Kasumi-1 (cell line): ENCODE data around the gene ADI1.
A peak's percentile ranks its signal among the peaks of the same experiment; 100 is the strongest.
"Not testable (repeated sequence)": the region's sequence is repeated elsewhere in the genome, so short reads cannot be mapped to it uniquely, and the experiment has no call there.

Source experiments
- DNase-seq, 2 experiments: peaks; one replicate each; lab custom pipeline; 2025; lab: John Stamatoyannopoulos, UW

ADI1 gene

GRCh38 chr2:3462493-3463104 lies 56.7 kb downstream of the ADI1 start:
- DNase-seq = no peak

GRCh38 chr2:3461801-3462492 lies 57.4 kb downstream of the ADI1 start:
- DNase-seq = peak; percentile 57 to 68

- no peak for DNase-seq
Measured at GRCh38 chr2:3460831-3461800, 58.2 kb downstream of the ADI1 start.

GRCh38 chr2:3460156-3460555 lies 59.2 kb downstream of the ADI1 start:
- DNase-seq = no peak

- DNase-seq = no peak
Measured at GRCh38 chr2:3459185-3460015, 59.9 kb downstream of the ADI1 start.

DNA sequence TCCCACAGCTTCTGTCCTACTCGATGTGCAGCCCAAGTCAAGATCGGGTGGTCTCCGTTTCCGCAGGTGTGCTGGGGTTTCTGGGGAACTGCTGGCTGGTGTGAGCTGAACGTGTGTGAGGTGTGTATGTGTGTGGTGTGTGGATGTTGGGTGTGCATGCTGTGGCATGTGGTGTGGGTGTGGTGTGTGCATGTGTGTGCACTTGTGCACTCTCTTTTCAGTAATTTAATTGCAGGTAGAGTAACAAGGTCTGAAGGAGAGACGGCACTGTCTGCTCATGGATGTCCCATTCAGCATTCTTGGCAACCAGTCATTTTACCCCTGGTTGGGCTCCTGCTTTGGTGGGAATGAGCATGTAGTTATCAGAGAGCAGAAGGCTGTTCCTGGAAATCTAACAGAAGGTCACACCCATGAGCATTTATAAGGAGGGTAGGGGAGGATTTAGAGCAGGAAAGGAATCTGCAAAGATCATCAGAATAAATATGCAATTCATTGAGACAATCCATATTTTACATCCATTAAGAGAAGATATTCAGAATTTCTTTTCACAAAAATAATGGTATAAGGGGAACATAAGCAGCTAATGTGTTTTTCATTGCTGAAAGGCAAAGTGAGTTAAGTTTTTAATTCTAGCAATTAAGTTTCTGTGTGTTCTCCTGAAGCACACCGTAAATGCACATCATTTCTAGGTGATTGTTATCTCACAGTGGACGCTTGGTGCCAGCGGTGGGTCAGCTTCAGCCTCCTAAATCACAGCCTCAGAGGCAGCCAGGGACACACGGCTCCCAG lies 60.7 kb downstream of the ADI1 start:
- DNase-seq = no peak

DNA sequence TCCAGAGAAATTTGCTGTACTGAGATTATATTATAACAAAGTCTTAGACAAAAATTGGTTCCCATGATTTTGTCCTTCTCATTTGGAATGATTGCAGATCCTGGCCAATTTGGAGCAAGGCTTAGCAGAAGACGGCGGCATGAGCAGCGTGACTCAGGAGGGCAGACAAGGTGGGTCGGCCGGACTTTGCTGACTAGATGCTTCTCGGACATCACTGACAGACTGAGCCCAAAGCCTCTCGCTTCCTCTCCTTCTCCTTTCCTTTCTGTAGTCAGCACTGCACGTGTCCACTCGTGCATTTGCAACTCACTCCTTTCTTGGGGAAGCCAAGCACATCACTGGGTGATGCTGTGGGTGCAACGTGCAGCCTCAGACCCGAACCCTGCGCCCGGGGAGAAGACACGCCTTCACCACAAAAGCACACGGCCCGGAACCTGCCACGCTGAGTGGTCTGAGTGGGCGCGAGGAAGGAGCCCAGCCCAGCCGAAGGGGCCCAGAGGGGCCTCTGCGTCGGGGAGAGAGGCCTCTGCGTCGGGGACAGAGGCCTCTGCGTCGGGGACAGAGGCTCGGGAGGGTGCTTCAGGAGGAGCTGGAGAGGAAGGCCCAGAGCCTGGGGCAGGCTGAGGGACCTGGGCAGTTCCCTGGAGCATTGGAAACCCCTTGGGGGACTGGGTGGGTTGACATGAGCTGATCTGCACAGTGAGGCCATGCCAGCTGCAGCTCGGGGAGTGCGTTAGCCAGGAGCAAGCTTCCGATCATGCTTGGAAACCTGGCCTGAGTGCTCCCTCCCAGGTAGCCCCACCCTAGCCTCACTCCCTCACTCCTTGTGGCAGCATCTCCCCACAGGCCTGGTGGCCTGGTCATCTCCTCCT lies 61.6 kb downstream of the ADI1 start:
- DNase-seq = no peak

DNA sequence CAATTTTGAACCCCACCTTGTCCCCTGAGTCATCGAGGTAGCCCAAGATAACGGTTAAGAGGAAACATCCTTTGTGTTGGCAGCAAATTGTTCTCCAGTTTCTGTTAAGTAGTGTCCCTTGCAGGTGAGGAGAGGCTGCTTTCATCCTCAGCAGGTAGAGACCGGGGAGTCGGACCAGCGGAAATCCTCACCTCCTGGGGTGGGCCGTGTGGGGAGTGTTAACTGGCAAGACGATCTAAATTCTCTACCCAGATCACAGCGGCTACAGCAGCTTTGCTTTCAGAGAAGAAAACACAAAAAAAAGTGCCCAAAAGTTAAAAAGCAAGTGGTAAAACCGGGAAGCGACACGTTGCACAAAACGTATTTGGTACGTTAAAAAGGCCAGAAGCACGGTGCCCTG lies 63.2 kb downstream of the ADI1 start:
- no peak for DNase-seq

DNA sequence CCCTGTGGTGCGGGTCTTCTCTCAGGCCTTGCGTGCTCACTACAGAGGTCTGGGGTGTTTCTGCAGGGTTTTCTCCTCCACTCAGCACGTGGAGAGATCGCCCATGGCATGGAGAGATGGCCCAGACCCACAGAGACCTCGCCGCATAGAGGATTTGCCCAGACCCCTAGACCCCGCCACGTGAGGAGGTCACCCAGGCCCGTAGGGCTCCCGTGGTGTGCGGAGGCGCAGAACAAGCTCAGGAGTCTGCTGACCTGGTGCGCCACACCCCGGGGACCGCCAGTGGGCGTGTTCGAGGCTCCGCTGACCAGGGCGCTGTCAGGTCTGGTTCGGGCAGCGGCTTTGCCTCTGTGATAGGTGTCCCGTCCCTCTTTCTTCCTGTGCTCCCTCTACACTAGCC lies 64.5 kb downstream of the ADI1 start:
- no peak for DNase-seq

GRCh38 chr2:3454005-3454404 lies 65.3 kb downstream of the ADI1 start:
- DNase-seq = not testable (repeated sequence)

GRCh38 chr2:3453190-3453999 lies 65.9 kb downstream of the ADI1 start:
- no peak for DNase-seq

DNA sequence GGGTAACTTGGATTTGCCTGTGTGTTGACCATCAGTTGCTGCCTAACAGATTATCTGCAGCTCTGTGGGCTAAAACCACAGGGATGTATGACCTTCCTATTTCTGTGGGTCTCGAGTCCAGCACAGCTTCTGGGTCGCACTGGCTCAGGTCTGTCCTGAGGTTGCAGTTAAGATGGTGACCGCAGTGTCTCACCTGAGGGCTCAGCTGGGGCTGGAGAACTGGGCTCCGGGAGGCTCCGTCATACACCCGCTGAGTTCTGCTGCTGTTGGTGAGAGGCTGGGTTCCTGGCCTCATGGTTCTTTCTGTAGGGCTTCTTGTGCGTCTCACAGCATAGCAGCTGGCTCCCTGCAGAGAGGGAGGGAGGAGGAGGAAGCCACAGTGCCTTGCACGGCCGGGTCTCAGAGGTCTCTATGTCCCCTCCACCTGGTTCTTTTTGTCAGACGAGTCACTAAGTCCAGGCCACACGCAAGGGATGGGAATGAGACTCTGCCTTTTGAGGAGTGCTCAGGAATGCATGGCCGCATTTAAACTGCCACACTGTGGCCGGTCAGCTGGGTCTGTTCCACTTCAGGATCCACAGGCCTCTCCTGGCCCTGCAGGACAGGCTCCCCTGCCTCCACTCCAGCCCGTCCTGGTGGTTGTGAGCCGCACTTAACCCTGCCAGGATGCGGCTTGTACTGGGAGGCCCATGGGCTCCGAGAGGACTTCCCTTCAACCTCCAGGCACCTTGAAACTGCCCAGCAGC lies 67.2 kb downstream of the ADI1 start:
- DNase-seq = no peak

- no peak for DNase-seq
Measured at GRCh38 chr2:3451169-3451568, 68.2 kb downstream of the ADI1 start.

DNA sequence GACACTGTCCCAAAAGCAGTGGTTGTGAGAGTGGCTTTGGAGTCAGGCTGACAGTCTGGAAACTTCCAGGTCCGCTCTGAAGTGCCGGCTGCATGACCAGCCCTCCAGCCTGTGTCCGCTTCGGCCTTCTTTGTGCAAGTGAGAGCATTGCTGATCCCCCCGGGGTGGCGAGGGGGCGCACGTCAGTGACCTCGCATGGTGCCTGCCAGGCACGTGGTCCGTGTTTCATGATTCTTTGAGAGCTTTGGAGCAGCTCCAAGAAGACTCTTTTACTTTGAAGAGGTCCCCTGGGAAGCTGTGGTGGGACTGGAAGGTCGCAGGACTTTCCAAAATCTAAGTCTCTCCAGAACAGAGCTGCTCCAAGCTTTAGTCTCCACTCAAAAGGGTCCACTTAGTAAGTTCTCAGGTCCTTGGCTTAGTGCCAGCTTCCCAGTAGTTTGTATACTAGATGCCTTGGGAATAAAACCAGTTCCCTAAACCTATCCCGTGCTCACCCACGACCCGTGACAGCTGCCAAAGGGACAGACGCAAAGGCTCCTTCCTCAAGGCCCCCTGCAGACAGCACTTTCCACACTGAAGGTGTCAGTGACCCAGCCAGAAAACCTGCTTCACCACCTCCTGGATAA lies 68.8 kb downstream of the ADI1 start:
- no peak for DNase-seq

DNA sequence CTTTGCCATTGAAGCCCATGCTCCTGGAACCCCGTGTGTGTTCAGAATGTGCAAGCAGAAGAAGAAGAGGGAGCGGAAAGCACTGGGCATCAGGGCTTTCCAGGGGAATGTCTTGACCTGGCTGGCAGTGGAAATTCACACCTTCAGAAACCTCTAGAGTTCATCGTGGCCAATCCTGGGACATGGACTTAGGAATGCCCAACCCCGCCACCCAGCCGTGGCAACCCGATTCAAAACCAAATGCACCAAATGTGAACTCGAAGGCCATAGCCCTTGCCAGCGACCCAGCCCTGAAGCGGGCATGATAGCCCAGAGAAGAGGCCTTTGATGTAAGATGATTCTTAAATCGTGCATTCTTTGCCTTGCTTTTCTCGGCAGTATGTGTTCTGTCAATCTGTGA lies 69.4 kb downstream of the ADI1 start:
- DNase-seq = no peak

GRCh38 chr2:3449086-3449485 lies 70.2 kb downstream of the ADI1 start:
- DNase-seq = no peak

GRCh38 chr2:3448441-3448911 lies 70.9 kb downstream of the ADI1 start:
- not testable (repeated sequence) for DNase-seq

DNA sequence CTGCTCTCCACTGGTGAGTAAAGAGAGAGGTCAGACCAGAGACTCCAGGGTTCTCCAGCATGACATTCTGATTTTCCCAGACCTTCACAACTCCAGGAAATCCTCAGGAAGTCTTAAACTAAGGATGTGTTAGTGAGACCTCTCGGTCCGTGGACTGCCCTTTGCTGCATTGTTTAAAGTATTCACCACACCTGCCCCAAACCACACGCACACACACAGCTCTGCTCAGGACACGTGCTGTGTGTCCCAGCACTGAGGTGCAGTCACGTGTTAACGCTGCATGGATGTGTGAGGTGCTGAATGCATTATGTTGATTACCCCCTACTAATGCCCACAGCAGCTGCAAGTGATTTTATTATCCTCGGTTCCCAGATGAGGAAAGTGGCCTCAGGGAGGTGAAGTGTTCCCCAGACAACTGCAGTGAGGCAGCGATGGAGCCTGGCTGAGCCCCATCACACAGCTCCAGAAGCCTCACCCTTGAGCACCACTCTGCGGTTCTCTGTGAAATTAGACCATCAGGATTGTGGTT lies 71.5 kb downstream of the ADI1 start:
- DNase-seq = no peak
